Stimulated activated naive CD8-positive, alpha-beta T cell treated with anti-CD3 and anti-CD28 coated beads, Interleukin-15, Interleukin-2, amounts not matched to agents 100 U/mL and 50 U/mL, for 24 hours (primary cell): ENCODE data around the gene GINS3.

Experiments used
- ATAC-seq: fragments of 150-1000 bp; cut with Tn5 transposase; one replicate; pipeline ENCODE4 v1.10.0; 2021
- DNase-seq: peaks from one replicate; pipeline ENCODE4 v3.0.0; 2021

Gene GINS3

DNA sequence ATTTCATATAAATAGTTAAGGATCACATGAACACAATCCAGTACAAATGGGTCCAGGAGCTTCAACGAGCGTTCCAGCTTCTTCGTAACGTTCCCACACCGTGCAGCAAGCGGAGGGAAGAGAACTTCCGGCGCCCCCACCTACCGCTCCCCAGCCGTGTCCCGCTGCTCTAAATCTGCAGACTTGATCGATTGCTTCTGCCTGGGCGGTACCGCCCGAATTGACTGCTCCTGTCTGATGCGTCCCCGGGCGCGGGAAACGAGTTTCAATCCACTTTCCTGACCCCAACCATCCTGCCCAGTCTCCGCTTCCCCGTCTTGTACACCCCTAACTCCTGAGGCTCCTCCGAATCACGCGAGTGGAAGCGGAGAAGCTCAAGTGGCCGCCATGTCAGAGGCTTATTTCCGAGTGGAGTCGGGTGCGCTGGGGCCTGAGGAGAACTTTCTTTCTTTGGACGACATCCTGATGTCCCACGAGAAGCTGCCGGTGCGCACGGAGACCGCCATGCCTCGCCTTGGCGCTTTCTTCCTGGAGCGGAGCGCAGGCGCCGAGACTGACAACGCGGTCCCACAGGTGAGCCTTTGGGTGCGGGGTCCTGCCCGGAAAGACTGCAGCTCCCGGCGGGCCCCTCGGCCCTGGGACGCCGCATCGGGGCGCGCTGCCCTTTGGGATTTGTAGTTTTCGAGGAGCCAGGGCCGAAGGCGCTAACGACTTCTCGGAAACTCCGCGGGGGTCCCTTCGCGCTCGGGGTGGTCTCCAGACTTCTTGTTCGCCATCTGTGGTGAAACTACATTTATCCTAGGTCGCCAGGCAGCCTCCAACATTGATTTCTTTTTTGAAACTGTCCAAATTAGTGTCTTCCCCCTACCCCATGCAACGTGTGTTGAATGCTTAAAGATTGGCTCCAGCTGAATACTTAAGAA is at the start of gene GINS3:
GINS3 (plus strand) TSS at position 257 of the 923 bp plus-strand sequence; CDS start at position 388, 131 bp downstream.
- ATAC-seq (peak; percentile 97), DNase-seq (peak; percentile 88)

DNA sequence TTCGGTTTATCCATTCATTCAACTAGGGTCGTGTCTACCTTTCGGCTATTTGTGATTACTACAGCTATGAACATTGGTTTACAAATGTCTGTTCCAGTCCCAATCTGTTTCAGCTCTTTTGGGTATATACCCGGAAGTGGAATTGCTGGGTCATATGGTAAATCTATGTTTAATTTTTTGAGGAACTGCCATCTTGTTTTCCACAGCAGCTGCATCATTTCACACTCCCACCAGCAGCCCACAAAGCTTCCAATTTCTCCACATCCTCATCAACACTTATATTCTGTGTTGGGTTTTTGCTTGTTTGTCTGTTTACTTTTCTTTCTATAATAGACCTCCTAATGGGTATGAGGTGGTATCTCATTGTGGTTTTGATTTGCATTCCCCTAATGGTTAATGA is 48.7 kb upstream of the GINS3 start:
- ATAC-seq (no peak), DNase-seq (no peak)

DNA sequence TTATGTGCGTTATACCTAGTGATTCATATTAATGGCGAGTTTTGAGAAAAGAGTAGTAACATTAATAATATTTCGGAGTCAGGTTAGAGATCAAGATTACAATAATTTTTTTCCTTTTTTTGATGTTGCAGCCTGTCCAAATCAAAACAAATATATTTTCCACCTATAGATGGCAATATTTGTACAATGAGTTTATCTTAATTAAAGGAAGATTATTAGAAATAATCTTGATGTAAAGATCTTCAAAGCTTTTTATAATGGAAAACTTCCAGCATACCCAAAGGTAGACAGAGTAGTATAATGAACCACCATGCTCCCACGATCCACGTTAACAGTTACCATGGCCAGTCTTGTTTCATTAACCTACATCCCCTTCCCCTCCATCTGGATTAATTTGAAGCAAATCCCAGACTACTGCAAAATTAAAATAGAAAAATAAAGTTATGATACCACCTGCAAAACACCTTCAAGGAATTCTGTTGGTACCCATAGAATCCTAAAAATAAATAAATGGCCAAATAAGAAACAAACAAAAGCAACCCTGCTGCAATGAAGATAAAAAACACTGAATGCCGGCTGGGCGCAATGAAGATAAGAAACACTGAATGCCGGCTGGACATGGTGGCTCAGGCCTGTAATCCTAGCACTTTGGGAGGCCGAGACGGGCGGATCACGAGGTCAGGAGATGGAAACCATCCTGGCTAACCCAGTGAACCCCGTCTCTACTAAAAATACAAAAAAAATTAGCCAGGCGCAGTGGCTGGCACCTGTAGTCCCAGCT is 46.5 kb upstream of the GINS3 start:
- DNase-seq = no peak
- no peak for ATAC-seq

DNA sequence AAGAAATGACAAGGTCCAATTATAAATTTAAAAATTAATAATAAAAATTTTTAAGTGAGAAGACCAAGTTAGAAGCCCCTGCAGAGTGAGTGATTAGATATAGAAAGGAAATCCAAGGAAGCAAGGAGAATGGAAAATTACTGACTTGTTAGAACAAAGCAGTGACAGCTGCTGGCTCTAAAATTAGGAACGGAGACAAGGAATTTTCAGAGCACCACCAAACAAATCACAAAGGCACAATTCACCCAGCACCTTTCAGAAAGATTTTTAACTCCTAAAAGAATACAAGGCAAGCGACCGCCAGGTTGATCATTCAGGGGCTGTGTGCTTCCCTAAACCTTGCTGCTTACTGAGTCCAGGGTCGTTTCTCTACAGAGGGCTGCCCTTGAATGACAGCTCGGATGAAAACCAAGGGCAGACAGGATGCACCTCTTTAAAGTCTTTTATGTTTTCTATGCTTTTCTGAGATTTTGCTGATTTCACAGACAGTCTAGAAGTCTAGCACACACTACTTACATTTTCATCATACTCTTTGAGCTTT is 45.4 kb upstream of the GINS3 start:
- DNase-seq (no peak), ATAC-seq (no peak)

DNA sequence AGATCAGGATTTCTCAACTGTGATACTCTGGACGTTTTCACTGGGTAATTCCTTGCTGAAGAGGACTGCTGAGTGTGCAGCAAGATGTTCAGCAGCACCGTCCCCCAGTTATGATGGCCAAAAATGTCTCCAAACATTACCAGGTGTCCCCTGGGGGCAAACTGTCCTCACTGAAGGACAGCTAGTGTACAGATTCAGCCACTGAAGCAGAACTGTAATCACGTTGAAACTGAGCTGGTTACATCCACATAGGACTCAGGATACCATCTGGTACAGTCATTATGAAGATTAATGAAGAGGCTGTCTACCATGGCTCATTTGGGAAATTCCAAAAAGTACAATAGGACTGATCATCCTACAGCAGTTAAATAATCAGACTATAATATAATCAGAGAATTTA is 43.3 kb upstream of the GINS3 start:
- ATAC-seq (no peak), DNase-seq (no peak)

DNA sequence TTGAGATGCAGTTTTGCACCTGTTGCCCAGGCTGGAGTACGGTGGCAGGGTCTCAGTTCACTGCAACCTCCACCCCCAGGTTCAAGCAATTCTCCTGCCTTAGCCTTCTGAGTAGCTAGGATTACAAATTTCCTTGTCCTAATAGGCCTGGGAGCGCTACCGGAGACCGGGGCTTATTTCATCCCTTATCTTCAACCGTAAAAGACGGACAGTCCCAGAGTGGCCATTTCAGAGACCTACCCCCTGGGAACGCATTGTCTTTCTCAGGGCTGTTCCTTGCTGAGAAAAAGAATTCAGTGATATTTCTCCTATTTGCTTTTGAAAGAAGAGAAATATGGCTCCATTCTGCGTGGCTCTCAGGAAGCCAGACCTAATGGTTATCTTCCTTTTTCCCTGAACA is 39.6 kb upstream of the GINS3 start:
- DNase-seq = no peak
- no peak for ATAC-seq

DNA sequence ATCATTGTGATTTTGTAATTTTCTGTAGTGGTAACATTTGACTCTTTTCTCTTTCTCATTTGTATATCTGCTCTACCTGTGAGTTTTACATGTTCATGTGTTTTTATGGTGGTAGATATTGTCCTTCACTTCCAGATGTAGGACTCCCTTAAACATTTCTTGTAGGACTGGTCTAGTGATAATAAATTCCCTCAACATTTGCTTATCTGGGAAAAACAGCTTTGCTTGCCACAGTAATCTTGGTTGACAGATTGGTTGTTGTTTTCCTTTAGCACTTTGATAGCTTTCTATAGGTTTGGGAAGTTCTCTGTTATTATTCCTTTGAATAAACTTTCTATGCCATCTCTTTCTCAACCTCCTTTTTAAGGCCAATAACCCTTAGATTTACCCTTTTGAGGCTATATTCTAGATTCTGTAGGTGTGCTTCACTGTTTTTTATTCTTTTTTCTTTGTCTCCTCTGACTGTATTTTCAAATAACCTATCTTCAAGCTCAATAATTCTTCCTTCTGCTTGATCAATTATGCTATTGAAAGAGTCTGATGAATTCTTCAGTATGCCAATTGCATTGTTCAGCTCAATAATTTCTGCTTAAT is 32.1 kb upstream of the GINS3 start:
- ATAC-seq (no peak), DNase-seq (no peak)

DNA sequence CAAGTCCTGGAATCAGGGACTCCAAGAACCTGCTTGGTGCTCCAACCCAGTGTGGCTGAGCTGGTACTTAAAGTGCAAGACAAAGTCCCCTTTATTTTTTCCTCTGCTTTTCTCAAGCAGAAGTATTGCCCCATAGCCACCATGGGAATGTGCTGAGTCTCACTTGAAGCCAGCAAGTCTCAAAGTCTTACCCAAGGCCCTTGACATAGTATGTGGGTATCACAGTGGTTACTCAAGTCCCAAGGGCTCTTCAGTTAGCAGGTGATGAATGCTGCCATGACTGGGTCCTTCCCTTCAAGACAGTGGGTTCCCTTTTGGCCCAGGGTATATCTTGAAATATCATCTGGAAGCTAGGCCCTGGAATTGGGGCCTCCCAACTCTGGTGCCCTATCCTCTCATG is 30.5 kb upstream of the GINS3 start:
- DNase-seq = no peak
- ATAC-seq = no peak

DNA sequence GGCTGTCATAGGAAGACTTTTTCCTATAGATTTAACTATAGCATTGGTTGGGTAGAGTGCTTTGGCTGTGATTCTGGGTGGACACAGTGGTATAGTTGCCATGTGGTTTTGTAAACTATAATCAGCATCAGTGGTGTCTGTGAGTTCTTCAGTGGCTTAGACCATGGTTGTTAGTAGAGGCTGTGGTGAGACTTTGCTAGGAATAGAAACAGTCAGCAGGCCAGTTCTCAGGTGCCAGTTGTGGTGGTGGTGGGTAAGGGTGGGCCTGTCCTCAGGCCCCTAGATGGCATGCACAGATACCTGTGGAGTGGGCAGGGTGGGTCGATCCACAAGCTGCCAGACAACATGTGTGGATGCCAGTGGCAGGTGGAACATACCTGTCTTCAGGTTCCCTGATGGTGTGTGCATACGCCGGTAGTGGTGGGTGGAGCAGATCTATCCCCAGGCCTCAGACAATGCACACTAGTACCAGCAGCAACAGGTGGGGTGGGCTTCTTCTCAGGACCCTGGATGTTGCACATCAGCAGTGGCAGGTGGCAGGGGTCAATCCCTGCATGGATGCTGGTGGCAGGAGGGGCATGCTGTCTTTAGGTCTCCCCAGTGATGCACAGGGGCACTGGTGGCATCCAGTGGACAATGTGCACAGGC is 28.4 kb upstream of the GINS3 start:
- ATAC-seq (no peak), DNase-seq (no peak)

DNA sequence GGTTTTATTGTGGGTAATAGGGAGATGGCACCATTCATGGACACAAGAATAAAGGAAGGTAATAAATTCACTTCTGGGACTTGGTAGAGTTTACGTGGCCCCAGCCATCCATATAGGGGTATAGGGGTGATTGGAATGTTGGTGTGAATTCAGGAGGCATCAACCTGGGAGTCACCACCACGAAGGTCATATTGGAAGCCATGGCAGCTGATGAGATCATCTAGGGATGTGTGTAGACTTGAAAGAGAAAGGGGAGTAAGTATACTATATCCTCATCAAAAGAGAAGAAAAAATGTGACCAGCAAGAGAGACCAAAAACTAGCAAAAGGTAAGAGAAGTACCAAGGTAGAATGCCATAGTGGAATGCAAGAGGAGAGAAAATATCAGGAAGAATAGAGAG is 26.6 kb upstream of the GINS3 start:
- ATAC-seq = no peak
- DNase-seq = no peak

DNA sequence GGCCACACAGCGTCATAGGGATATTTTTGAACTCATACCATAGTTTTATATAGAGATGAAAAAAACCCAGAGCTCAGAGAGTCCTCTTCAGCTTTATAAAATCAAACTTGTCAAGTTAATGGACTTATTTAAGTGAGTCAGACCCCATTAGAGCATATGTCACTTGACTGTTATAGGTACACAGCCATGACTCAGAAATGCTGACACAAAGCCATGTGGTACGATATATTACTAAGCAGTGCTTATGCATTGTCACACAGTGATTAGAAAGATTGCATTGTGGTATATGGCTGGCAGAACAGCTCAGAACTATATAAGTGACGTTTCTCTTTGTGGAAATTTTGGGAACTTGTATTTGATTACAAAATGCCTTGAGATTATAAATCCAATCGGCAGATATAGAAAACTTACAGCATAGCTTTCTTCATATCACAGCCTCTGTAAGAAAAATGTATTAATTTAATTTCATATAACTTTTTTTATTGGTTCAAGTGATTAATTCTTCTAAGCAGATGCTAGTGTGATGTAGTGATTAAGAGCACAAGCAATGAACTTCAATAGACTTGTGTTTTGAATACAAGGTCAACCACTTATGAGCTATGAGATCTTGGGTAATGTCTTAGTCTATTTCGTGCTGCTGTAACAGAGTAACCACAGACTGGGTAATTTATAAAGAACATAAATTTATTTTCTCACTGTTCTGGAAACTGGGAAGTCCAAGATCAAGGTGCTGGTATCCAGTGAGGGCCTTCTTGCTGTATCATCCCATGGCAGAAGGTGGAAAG is 25.8 kb upstream of the GINS3 start:
- ATAC-seq (peak; percentile 72), DNase-seq (no peak)

DNA sequence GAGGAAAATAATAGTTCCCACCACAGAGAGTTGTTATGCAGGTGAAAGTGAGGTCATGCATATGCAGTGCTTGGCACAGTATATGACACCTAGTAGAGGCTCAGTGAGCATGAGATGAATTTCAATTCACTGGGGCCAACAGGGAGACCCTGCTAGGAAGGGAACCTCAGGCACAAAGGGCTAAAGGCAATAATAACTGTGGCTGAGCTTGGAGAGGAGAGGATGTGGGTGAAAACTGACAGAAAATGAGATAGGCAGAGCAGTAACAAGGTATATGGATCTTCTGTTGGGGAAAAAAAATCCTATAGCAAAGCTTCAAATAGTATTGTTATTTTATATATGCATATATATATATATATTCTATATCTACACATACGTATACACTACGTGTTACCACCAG is 25.0 kb upstream of the GINS3 start:
- ATAC-seq (no peak), DNase-seq (no peak)

DNA sequence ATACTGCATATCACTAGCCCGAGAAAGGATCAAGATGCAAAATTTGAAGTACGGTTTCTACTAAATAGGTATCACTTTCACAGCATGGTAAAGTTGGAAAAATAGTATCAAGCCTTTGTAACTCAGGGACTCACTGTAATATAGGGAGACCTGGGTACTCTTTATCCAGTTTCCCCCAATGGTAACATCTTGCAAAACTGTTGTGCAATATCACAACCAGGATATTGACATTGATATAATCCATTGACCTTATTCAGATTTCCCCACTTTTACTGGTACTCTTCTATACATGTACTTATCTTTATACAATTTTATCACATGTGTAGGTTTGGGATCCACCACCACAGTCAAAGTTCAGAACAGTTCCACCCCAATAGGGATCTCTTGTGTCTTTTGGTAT is 20.4 kb upstream of the GINS3 start:
- DNase-seq (no peak), ATAC-seq (no peak)

DNA sequence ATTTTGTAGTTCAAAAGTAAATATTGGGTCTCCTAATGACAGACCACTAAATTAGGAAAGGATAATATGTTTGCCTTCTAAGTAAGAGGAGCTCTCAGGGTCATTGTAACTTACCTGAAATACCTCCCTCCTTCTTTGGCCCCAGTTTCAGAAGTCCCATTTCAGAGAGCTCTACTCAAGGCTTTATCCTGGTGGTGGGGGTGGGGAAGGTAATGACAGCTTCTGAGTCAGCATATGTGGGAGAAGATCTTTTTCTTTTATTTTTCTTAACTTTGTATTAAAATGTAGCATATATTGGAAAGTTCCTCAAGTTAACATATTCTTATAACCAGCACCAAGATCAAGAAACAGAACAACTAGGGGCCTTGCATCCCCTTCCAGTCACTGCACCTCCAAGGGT is 16.9 kb upstream of the GINS3 start:
- no peak for DNase-seq
- no peak for ATAC-seq

DNA sequence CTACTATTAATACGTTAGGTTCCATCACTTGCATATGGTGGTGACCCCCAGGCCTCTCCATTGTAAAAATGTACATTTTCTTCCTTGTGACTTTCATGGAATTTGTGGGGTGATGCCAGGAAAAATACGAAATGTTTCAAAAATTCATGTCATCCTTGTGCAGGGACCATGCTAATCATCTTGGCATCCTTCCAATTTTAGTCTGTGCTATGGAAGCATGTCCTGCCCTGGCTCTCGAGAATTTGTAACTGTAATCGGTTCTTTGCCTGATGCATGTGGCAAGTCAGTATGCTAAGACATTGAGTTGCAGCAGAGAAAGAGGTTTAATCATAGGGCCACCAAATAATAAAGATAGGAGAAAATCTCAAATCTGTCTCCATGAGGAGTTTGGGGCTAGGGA is 14.3 kb upstream of the GINS3 start:
- DNase-seq (no peak), ATAC-seq (no peak)

DNA sequence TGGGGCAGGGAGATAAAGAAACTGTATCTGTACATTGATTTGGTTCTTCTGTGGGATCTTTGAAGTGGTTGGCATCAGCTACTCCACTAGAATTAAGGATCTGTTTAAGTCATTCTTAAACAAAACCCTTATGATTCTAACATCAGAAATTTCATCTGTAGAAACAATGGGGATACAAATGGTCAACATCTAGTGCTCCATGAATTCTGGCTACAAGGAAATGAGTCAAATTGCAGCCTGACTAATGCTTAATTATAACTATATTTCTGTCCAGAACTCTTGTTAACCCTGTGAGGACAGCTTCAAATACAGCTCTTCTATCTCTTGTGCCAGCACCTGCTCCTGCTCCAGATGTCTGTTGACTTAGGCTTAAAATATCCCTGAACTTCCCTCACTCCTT is 13.9 kb upstream of the GINS3 start:
- DNase-seq (no peak), ATAC-seq (no peak)

DNA sequence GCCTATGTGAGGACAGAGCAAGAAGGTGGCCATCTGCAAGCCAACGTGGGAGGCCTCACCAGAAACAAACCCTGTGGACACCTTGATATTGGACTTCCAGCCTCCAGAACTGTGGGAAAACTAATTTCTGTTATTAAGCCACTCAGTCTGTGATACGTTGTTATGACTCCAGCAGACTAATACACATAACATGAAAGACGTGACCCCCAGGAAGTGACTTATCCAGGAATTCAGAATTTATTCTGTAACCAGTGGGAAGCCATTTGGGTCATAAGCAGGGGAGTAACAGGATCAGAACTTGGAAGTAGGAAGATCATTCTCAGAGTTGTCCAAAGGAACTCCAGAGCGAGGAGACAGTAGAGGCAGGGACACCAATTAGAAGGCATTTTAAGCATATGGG is 12.5 kb upstream of the GINS3 start:
- ATAC-seq (no peak), DNase-seq (no peak)

DNA sequence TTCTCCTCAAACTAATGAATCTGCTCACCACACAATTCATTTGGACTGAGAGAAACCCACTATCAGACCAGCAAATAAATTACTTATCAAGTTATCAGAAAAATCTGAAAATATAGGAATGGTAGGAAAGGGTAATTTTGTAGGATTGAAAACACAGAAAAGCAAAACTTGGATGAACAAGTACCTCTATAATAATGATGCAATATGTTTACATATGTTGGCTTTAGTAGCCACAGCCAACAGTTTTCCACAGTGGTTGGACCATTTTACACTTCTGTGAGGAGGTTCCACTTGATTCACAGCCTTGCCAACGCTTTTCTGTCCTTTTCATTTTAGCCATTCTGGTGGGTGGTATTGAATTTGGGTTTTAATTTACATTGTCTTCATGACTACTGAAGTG is 10.6 kb upstream of the GINS3 start:
- ATAC-seq (no peak), DNase-seq (no peak)

DNA sequence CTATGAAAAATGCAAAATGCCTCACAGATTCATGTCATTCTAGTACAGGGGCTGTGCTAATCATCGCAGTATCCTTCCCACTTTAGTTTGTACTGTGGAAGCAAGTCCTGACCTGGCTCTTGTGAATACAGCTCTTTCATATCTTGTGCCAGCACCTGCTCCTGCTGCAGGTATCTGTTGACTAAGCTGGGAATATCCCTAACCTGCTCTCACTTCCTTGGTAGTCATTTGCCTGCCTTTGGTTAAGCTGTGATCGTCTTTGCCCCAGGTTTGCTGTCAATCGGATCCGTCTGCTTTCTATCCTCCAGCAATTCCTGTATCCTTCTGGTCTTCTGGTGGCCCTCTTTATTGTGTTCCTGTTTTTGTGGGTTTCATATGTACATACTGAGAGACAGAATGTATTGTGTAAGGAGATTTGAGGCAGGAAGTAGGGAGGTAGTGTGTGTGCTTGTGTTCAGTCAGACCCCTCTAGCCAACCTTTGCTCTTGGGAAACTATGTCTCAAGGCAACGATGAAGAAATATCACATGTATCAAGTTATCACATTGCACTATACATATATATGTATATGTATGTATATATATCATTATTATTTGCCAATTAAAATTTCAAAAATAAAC is 7.7 kb upstream of the GINS3 start:
- no peak for ATAC-seq
- no peak for DNase-seq

DNA sequence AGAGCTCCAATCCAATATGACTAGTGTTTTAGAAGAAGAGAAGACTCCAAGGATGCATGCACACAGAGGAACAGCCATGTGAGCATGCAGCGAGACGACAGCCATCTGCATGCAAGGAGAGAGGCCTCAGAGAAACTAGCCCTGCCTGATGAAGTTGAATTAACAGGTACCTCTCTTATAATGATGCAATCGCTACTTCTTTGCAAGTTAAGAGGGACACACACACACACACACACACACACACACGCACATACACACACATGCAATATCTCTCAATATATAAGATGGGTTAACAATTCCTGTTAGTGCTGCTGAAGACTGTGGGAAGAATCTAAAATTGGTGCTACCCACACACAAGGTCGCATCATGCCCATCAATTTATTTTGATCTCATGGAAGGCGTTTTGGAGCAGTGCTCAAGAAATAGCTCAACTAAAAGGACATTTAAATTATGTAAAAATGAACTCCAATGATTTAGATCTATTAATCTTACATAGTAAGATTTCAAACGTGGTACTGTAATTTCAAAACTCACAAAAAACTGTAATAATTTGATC is 7.0 kb upstream of the GINS3 start:
- DNase-seq = no peak
- no peak for ATAC-seq

DNA sequence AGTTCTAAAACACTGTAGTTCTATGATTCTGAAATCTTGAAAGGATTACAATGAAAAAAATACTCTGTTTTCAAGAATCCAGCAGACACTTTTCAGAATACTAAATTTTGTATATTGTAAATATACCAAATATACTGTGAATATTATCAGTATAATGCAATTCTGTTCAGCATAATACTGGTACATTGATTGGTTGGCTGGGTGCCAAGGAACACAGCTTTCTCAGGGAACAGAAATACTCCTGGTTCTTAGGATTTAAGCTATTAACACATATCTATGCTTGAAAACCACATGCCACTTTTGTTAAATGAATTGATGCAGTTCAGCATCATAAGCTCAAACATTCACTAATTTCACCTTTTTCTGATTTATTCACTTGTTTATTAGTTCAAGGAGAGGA is 2.5 kb upstream of the GINS3 start:
- DNase-seq = no peak
- ATAC-seq = no peak
